Measurements from ENCODE around the gene DGKE.
A peak's percentile ranks its signal among the peaks of the same experiment; 100 is the strongest.

The DGKE gene

DNA sequence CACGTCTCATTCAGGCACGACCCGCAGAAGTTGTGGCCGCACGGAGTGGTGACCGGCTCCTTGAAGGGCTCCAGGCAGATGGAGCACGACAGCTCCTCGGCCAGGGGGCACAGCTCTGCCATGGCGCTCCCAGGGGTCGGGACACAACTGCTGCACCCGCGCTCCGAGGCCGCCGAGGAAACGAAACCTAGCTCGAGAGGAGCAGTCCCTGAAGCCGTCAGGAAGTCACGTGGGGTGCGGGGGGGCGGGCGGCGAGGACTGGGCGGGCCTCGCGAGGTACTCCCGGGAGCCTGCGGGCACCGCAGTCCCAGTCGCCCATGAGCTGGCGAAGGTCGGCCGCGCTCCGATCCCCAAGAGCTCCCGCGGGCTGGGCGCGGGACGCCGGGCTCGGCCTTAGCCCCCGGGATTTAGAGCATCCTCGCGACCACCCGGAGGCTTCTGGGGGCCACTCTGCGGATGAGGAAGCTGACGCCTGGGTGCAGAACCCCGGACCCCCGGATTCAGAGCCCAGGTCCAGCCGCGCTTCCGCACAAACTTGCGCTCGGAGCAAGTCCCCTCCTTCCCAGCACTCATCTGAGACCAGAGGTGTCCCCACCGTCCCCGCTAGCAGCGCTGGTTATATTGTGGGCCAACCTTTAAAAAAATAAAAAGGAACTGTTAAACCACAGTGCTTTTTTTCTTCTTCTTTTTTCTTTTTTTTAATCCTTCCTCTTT, 80.1 kb downstream of the DGKE start, which contains the start of gene TRIM25:
Gene TRIM25 (minus strand): TSS at position 183 of the 714 bp plus-strand sequence. CDS start 61 bp downstream, at position 122.
- peak; percentile 84 for DNase-seq (ENCODE audit: low read depth, low spot score)

DNA sequence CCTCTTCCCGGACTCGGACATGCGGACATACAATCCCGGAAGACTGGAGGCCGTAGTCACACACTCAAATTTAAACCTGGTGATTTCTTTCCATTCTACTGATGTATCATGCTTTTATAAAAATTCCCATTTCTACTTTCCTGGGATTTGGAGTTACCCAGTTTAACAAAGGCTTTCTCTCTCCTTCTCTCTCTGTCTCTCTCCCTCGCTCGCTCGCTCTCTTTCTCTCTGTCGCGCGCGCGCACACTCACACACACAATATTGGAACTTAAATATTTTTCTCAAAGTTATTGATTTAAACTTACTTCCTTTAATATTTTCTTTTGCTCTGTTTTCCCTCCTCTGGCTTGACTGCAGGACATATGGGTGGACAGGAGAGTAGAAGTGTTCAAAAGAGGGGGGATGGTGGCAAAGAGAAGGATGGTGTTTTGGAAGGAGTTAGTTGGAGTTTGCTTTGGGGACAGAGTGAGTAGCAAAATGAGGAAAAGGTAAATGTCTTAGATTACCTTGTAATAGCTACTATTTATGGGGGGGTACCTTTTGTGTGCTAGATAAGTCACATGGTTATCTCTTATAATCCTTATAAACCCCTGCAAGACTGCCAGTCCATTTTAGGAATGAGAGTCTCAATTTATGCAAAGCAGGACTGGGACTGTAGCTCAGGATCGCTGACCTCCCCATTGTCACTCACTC, 80.8 kb downstream of the DGKE start:
- no peak for DNase-seq (ENCODE audit: low read depth, low spot score)

DNA sequence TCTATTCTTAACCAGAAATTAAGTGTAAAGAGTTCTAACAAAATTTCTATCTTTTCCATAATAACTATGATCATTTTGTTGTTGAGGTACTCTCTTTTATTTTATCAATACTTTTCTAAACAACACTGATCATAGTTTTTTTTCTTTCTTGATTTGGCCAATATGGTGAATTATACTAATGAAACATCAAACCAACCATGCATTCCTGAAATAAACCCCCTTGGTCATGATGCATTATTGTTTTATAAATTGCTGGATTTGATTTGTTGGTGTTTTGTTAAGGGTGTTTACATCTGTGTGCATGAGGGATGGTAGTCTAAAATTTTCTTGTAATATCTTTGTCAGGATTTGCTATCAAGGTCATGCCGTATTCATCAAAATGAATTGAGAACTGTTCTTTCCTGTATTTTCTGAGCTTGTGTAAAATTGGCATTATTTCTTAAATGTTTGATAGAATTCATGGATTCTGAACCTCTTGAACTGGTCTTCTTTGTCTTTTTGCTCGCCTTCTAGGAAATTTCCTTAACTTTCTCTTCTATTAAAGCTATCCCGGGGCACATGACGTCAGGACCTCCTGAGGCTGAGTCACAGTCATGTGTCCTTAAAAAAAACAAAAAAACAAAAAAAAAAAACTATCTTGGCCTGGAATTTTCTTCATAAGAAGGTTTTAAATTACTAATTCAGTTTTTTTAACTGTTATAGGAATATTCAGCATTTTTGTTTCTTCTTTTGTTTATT, 83.8 kb downstream of the DGKE start:
- no peak for DNase-seq (ENCODE audit: low read depth, low spot score)

GRCh38 chr17:56918916-56919315, 85.0 kb downstream of the DGKE start:
- no peak for DNase-seq (ENCODE audit: low read depth, low spot score)
